WTC11 (cell line): ENCODE results near the gene MRPL10.

Source experiments
- CTCF ChIP-seq: fragments of 200-600 bp; IDR thresholded peaks from 2 replicates; pipeline ENCODE4 v1.8.0; 2022; ENCODE audit warnings: antibody characterized with exemption
- ELF4 ChIP-seq: sonication (generic); formaldehyde crosslinking; IDR thresholded peaks from 2 replicates; pipeline ENCODE4 v1.8.1; 2022; ENCODE audit warnings: low read depth, mild to moderate bottlenecking, moderate library complexity, missing genetic modification reagents
- ZNF121 ChIP-seq: sonication (generic); formaldehyde crosslinking; IDR thresholded peaks from 2 replicates; pipeline ENCODE4 v1.8.0; 2023; ENCODE audit warnings: missing genetic modification reagents

DNA sequence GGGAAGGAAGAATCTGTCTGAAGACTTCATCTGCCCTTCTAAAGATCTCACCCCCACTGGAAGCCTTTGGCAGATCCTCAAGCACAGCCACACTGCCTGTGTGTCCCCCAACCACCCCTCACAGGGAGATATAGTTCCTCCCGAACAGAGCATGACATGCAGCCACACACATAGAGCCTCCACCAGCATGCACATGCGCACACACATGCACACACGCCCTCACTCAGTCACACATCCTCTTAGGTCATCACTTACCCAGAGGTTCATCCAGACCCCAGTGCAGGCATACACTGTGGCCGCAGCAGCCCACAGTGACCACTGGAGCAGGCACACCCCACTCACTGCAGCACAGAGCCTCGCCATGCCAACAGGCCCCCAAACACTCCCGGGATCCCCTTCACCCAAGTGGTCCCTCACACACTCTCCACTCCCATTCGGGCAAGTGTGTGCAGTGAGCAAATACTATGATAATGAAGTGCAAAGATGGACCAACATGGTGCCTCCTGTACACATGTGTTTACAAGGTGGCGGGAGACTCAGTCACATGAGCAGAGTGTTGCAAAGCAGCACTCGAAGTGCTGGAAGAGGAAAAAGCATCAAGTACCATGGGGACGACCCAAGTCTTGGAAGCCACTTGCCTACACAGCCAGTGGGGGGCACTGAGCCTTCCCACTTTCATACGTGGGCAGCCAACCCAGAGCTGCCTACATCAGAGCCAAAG lies 36.6 kb upstream of the MRPL10 start:
- TF ChIP-seq ZNF121 (CRISPR knock-in tag) (no peak), CTCF (no peak), ELF4 (CRISPR knock-in tag) (no peak)
